ENCODE results near the gene ZACN.
A peak's percentile ranks its signal among the peaks of the same experiment; 100 is the strongest.

The ZACN gene

GRCh38 chr17:76103274-76104139 is 24.5 kb downstream of the ZACN start, which contains the start of gene EXOC7:
TSS of gene EXOC7 (minus strand) at chr17:76103787. CDS start at chr17:76103692, 95 bp downstream.
- DNase-seq (ENCODE audit: low spot score), result peak; percentile 93

GRCh38 chr17:76104140-76104895 is 25.3 kb downstream of the ZACN start:
- no peak for DNase-seq (ENCODE audit: low spot score)

GRCh38 chr17:76104896-76105231 is 25.9 kb downstream of the ZACN start:
- DNase-seq (ENCODE audit: low spot score), result no peak

- peak; percentile 28 for DNase-seq (ENCODE audit: low spot score)
Observed at GRCh38 chr17:76106703-76107102, 27.7 kb downstream of the ZACN start.

- no peak for DNase-seq (ENCODE audit: low spot score)
Observed at GRCh38 chr17:76107509-76107908, 28.5 kb downstream of the ZACN start.

- no peak for DNase-seq (ENCODE audit: low spot score)
Observed at GRCh38 chr17:76111956-76112355, 33.0 kb downstream of the ZACN start.

- no peak for DNase-seq (ENCODE audit: low spot score)
Observed at GRCh38 chr17:76115138-76115754, 36.3 kb downstream of the ZACN start.

GRCh38 chr17:76119409-76120371 is 40.7 kb downstream of the ZACN start:
- no peak for DNase-seq (ENCODE audit: low spot score)

- DNase-seq (ENCODE audit: low spot score), result no peak
Observed at GRCh38 chr17:76120658-76121008, 41.7 kb downstream of the ZACN start.

GRCh38 chr17:76121932-76122430 is 43.0 kb downstream of the ZACN start:
- DNase-seq (ENCODE audit: low spot score), result no peak

GRCh38 chr17:76122431-76123190 is 43.6 kb downstream of the ZACN start:
- no peak for DNase-seq (ENCODE audit: low spot score)

GRCh38 chr17:76123191-76123499 is 44.2 kb downstream of the ZACN start:
- DNase-seq (ENCODE audit: low spot score), result no peak

GRCh38 chr17:76123749-76124581 is 45.0 kb downstream of the ZACN start:
- no peak for DNase-seq (ENCODE audit: low spot score)

GRCh38 chr17:76124582-76125390 is 45.8 kb downstream of the ZACN start:
- no peak for DNase-seq (ENCODE audit: low spot score)

- DNase-seq (ENCODE audit: low spot score), result no peak
Observed at GRCh38 chr17:76125391-76125675, 46.4 kb downstream of the ZACN start.

- DNase-seq (ENCODE audit: low spot score), result no peak
Observed at GRCh38 chr17:76125922-76126321, 46.9 kb downstream of the ZACN start.

- DNase-seq (ENCODE audit: low spot score), result no peak
Observed at GRCh38 chr17:76130473-76130872, 51.5 kb downstream of the ZACN start.

GRCh38 chr17:76131051-76131691 is 52.2 kb downstream of the ZACN start:
- DNase-seq (ENCODE audit: low spot score), result no peak

All from cerebellar cortex (tissue), 1 donor.